ENCODE results near the gene KRT71.

KRT71 gene

DNA sequence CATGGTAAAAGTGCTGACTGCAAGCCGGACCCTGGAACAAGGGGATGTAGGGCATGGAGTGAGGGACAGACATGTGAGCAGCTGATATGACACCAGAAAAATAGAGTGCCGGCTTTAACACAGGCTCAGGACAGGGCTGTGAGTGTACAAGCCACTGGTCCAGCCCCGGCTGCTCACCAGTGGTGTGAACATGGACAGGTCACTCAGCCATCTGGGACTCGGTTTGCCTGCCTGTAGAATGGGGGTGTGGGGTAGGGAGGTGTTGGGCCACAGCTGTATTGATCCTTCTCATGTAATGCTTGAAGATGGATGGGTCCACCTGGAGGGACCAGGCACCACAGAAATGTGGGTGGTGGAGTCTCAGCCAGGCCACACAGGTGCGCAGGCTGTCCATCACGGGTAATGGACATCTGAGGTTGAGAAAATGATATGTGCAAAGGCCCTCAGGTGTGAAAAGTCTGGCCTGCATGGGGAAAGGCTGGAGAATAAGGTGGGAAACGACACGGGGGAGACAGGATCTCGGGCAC lies 31.3 kb upstream of the KRT71 start:
- Histone ChIP-seq H3K9ac (ENCODE audit: low read depth, low read length, poor library complexity, severe bottlenecking) (no peak overlapping the region), H3K79me2 (ENCODE audit: insufficient read depth, low read length) (no peaks in the 10 kb centered on the region), H3K4me1 (ENCODE audit: insufficient read depth, low read length, poor library complexity, severe bottlenecking) (peaks cover 37% of the 10 kb centered on the region), H3K9me3 (ENCODE audit: insufficient read depth, low read depth, low read length) (no peaks in the 10 kb centered on the region), H3K9me2 (replicated peaks; ENCODE audit: low read depth, low read length) (no peaks in the 10 kb centered on the region), H3K4me2 (ENCODE audit: low read depth, low read length, poor library complexity, severe bottlenecking) (no peak overlapping the region), H3K27me3 (ENCODE audit: insufficient read depth, low read length, poor library complexity, severe bottlenecking) (no peaks in the 10 kb centered on the region), H3K36me3 (ENCODE audit: insufficient read depth, low read length) (no peaks in the 10 kb centered on the region), H4K20me1 (ENCODE audit: insufficient read depth, low read length, poor library complexity, severe bottlenecking) (no peaks in the 10 kb centered on the region), H3K4me3 (ENCODE audit: low read length, poor library complexity, severe bottlenecking) (no peak overlapping the region), H2AFZ (ENCODE audit: low read length) (no peak overlapping the region), H3F3A (ENCODE audit: low read depth) (no peaks in the 10 kb centered on the region)
- TF ChIP-seq, protein P1, sequence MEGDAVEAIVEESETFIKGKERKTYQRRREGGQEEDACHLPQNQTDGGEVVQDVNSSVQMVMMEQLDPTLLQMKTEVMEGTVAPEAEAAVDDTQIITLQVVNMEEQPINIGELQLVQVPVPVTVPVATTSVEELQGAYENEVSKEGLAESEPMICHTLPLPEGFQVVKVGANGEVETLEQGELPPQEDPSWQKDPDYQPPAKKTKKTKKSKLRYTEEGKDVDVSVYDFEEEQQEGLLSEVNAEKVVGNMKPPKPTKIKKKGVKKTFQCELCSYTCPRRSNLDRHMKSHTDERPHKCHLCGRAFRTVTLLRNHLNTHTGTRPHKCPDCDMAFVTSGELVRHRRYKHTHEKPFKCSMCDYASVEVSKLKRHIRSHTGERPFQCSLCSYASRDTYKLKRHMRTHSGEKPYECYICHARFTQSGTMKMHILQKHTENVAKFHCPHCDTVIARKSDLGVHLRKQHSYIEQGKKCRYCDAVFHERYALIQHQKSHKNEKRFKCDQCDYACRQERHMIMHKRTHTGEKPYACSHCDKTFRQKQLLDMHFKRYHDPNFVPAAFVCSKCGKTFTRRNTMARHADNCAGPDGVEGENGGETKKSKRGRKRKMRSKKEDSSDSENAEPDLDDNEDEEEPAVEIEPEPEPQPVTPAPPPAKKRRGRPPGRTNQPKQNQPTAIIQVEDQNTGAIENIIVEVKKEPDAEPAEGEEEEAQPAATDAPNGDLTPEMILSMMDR (conservative IDR thresholded peaks at IDR 0.05; ENCODE audit: low read length): no peak
- no peak for TF ChIP-seq EZH2phosphoT487 (IDR thresholded peaks at IDR 0.05; ENCODE audit: borderline replicate concordance)

DNA sequence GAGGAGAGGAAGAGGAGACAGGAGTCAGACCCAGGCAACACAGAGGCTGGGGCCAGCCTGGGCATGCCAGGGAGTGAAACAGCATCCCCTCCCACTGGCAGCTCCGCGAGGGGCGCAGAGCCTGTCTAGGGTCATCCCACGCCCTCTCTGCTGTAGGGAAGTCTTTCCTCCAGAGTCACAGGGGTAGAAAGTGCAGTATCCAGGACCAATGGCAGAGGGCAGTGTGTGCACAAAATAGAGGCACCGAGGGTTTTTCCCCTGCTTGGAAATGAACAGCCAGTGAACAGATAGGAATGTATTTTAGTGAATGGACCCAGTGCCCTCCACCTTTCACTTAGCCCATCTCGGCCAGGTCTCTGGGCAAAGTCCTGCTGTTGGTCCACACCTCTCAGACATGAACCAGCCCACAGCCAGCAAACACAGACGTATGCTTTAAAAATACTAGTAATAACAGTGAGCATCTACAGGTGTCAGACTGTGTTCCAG lies 30.1 kb upstream of the KRT71 start:
- H3K4me2 ChIP-seq (ENCODE audit: low read depth, low read length, poor library complexity, severe bottlenecking): no peak overlapping the region
- TF ChIP-seq EZH2phosphoT487 (IDR thresholded peaks at IDR 0.05; ENCODE audit: borderline replicate concordance): no peak
- TF ChIP-seq, protein P1 (conservative IDR thresholded peaks at IDR 0.05; ENCODE audit: low read length): peak; percentile 85
- H3K79me2 ChIP-seq (ENCODE audit: insufficient read depth, low read length): no peaks in the 10 kb centered on the region
- H3K9me3 ChIP-seq (ENCODE audit: insufficient read depth, low read depth, low read length): no peaks in the 10 kb centered on the region
- no peaks in the 10 kb centered on the region for H3K9me2 ChIP-seq (replicated peaks; ENCODE audit: low read depth, low read length)
- H3K36me3 ChIP-seq (ENCODE audit: insufficient read depth, low read length): no peaks in the 10 kb centered on the region
- no peaks in the 10 kb centered on the region for H4K20me1 ChIP-seq (ENCODE audit: insufficient read depth, low read length, poor library complexity, severe bottlenecking)
- H3K9ac ChIP-seq (ENCODE audit: low read depth, low read length, poor library complexity, severe bottlenecking): no peak overlapping the region
- peaks cover 34% of the 10 kb centered on the region for H3K4me1 ChIP-seq (ENCODE audit: insufficient read depth, low read length, poor library complexity, severe bottlenecking)
- no peaks in the 10 kb centered on the region for H3F3A ChIP-seq (ENCODE audit: low read depth)
- H2AFZ ChIP-seq (ENCODE audit: low read length): 0 out of 2 replicates have a peak overlapping the region, but pooled peaks have one; percentile 9
- no peaks in the 10 kb centered on the region for H3K27me3 ChIP-seq (ENCODE audit: insufficient read depth, low read length, poor library complexity, severe bottlenecking)
- no peak overlapping the region for H3K4me3 ChIP-seq (ENCODE audit: low read length, poor library complexity, severe bottlenecking)

DNA sequence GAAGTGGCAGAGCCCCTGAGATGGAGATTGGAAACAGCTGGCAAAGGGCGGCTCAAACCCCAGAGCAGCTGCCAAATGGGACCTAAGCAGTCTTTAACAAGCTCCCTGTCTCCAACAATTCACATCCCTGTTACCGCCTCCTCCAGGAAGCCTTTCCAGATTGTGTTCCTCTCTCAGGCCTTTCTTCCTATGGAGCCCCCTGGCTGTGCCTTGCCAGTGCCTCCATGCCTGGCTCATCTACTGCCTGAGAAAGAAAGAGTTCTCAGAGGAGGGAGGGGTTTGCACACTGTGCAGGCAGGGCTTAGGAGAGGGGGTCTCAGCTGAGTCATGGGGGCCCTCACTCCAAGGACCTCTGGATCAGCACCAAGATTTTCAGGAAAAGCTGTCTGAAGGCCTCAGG lies 29.5 kb upstream of the KRT71 start:
- no peaks in the 10 kb centered on the region for H3K79me2 ChIP-seq (ENCODE audit: insufficient read depth, low read length)
- H3K4me3 ChIP-seq (ENCODE audit: low read length, poor library complexity, severe bottlenecking): no peak overlapping the region
- H3K4me2 ChIP-seq (ENCODE audit: low read depth, low read length, poor library complexity, severe bottlenecking): no peak overlapping the region
- no peak for TF ChIP-seq EZH2phosphoT487 (IDR thresholded peaks at IDR 0.05; ENCODE audit: borderline replicate concordance)
- TF ChIP-seq, protein P1 (conservative IDR thresholded peaks at IDR 0.05; ENCODE audit: low read length): no peak
- H3K9ac ChIP-seq (ENCODE audit: low read depth, low read length, poor library complexity, severe bottlenecking): no peak overlapping the region
- H2AFZ ChIP-seq (ENCODE audit: low read length): 0 out of 2 replicates have a peak overlapping the region, but pooled peaks have one; percentile 5
- no peaks in the 10 kb centered on the region for H3K9me3 ChIP-seq (ENCODE audit: insufficient read depth, low read depth, low read length)
- H3K36me3 ChIP-seq (ENCODE audit: insufficient read depth, low read length): no peaks in the 10 kb centered on the region
- H3K9me2 ChIP-seq (replicated peaks; ENCODE audit: low read depth, low read length): no peaks in the 10 kb centered on the region
- no peaks in the 10 kb centered on the region for H3F3A ChIP-seq (ENCODE audit: low read depth)
- H4K20me1 ChIP-seq (ENCODE audit: insufficient read depth, low read length, poor library complexity, severe bottlenecking): no peaks in the 10 kb centered on the region
- peaks cover 34% of the 10 kb centered on the region for H3K4me1 ChIP-seq (ENCODE audit: insufficient read depth, low read length, poor library complexity, severe bottlenecking)
- no peaks in the 10 kb centered on the region for H3K27me3 ChIP-seq (ENCODE audit: insufficient read depth, low read length, poor library complexity, severe bottlenecking)

Measured in Loucy (cell line).